SH-SY5Y (cell line): Measurements from ENCODE around the gene CLPTM1.
"Not testable (repeated sequence)": the region's sequence is repeated elsewhere in the genome, so short reads cannot be mapped to it uniquely, and the experiment has no call there.

ENCODE experiments used
- GATA2 ChIP-seq: IDR thresholded peaks from 2 replicates; pipeline ENCODE4 v1.6.1; 2011; ENCODE audit warnings: mild to moderate bottlenecking, low read depth, low read length
- GATA3 ChIP-seq: IDR thresholded peaks from 2 replicates; pipeline ENCODE4 v1.6.1; 2011; ENCODE audit warnings: low read depth, mild to moderate bottlenecking, low read length, moderate library complexity

CLPTM1 gene

GRCh38 chr19:44954649-44955504 is at the start of gene CLPTM1:
Gene CLPTM1 (plus strand): TSS chr19:44955380. CDS start chr19:44955396, 16 bp downstream.
- no peak for TF ChIP-seq GATA2
- no peak for TF ChIP-seq GATA3

- TF ChIP-seq GATA2, result no peak
Measured at GRCh38 chr19:44905437-44906160, 49.6 kb upstream of the CLPTM1 start, which contains the start of gene APOE. Gene APOE (plus strand): TSS chr19:44905796. CDS start chr19:44906625, 829 bp downstream.

- TF ChIP-seq GATA3 (no peak), GATA2 (no peak)
Measured at GRCh38 chr19:44907613-44908012, 47.6 kb upstream of the CLPTM1 start.

GRCh38 chr19:44908074-44908835 is 46.9 kb upstream of the CLPTM1 start:
- TF ChIP-seq GATA2 (no peak), GATA3 (no peak)

- TF ChIP-seq GATA2 (no peak), GATA3 (no peak)
Measured at GRCh38 chr19:44908836-44909261, 46.3 kb upstream of the CLPTM1 start.

- TF ChIP-seq GATA2, result no peak
- no peak for TF ChIP-seq GATA3
Measured at GRCh38 chr19:44909775-44910174, 45.4 kb upstream of the CLPTM1 start.

GRCh38 chr19:44912854-44913253 is 42.3 kb upstream of the CLPTM1 start:
- no peak for TF ChIP-seq GATA3
- TF ChIP-seq GATA2, result no peak

GRCh38 chr19:44914433-44915206 is 40.6 kb upstream of the CLPTM1 start, which contains the start of gene APOC1:
Gene APOC1 (plus strand): TSS chr19:44914608. CDS start chr19:44914892, 284 bp downstream.
- not testable (repeated sequence) for TF ChIP-seq GATA3, GATA2

- TF ChIP-seq GATA2 (no peak), GATA3 (no peak)
Measured at GRCh38 chr19:44924243-44924725, 30.9 kb upstream of the CLPTM1 start.

GRCh38 chr19:44925114-44925891 is 29.9 kb upstream of the CLPTM1 start:
- TF ChIP-seq GATA2, result no peak
- no peak for TF ChIP-seq GATA3

GRCh38 chr19:44927746-44928145 is 27.4 kb upstream of the CLPTM1 start:
- TF ChIP-seq GATA3 (no peak), GATA2 (no peak)

- TF ChIP-seq GATA3, result no peak
Measured at GRCh38 chr19:44930088-44930487, 25.1 kb upstream of the CLPTM1 start.

- TF ChIP-seq GATA3 (no peak), GATA2 (no peak)
Measured at GRCh38 chr19:44931541-44931940, 23.6 kb upstream of the CLPTM1 start.
